Ectodermal cell (in vitro differentiated cells): ENCODE results near the gene AATK.

Experiments used
- H3K27ac ChIP-seq: 2 replicates; pipeline ENCODE4 v1.7.0; 2013; ENCODE audit warnings: mild to moderate bottlenecking, low read depth, low read length; ENCODE audit not compliant: insufficient read depth, poor library complexity, severe bottlenecking
- H3K27me3 ChIP-seq: 2 replicates; pipeline ENCODE4 v1.7.0; 2013; ENCODE audit warnings: mild to moderate bottlenecking, low read length; ENCODE audit not compliant: insufficient read depth, control insufficient read depth, poor library complexity, severe bottlenecking
- H3K36me3 ChIP-seq: one replicate; pipeline ENCODE4 v1.7.0; 2013; ENCODE audit warnings: low read length; ENCODE audit not compliant: control insufficient read depth, insufficient read depth
- H3K4me1 ChIP-seq: one replicate; pipeline ENCODE4 v1.7.0; 2013; ENCODE audit warnings: low read length; ENCODE audit not compliant: control insufficient read depth, insufficient read depth
- H3K4me3 ChIP-seq: 2 replicates; pipeline ENCODE4 v1.7.0; 2013; ENCODE audit warnings: low read depth, low read length, control low read depth; ENCODE audit not compliant: insufficient read depth
- H3K9me3 ChIP-seq: 2 replicates; pipeline ENCODE4 v1.7.0; 2013; ENCODE audit warnings: mild to moderate bottlenecking, low read length, moderate library complexity; ENCODE audit not compliant: control insufficient read depth
- WGBS, 2 experiments: methylation state at CpG; one replicate each; pipeline ENCODE4 v1.1.7; 2013; ENCODE audit warnings: missing lambda C conversion rate in 2 of 2; 5-methylcytosine and 5-hydroxymethylcytosine counted together

The AATK gene

DNA sequence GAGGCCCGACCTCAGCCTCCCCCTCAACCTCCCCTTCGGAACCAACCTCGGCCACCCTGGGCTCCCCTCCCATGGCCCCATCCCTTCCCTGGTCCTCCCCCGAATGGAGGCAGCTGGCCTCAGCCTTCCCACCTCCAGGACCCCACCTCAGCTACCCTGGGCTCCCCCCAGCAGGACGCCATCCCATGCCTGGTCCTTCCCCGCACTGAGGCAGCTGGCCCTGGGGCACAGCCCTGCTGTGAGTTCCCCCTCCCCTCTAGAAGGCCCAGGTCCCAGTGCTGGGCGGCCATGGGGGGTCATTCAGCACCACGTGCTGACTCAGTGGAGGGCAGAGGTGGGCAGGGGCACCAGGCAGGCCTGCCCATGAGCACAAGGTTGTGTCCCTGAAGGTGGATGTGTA lies 29.7 kb downstream of the AATK start:
- Histone ChIP-seq H3K4me3 (no peak overlapping the region), H3K36me3 (no peaks in the 10 kb centered on the region), H3K9me3 (no peaks in the 10 kb centered on the region), H3K4me1 (peaks cover 24% of the 10 kb centered on the region), H3K27me3 (no peaks in the 10 kb centered on the region), H3K27ac (no peak overlapping the region)
- 84 to 88% methylated on average over 8 of the region's 8 CpGs for WGBS, 2 experiments

DNA sequence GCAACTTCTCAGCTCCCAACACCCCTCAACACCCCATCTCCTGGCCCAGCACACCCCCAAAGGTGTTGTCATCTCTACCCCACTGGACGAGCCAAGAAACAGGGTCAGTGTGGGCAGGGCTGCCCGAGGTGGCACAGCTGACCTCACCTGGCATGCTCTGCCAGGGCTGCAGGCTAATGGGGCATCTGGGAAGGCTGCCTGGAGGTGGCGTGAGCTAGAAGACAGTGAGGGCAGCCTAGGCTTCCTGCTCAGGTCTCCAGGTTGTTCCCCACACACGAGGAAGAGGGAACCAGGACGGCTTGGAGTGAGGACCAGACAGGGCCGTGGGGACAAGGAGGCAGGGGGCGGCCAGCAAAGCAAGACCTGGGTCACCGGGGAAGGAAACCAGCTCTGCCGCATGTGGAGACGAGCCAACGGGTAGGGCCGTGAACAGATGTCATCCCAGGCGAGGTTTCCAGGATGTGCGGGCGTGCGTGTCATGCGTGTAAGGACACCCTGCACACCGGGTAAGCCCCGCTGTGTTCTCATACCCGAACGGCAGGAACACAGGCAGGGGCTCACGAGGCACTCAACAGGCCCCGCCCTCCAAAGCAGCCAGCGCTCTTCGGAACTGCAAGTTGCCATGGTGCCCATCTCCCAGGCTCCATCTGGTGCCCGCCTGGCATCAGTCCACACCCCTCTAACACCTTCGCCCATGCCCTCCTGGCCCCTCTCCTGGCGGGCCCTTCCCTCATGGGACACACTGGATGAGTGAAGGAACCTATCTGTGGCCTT lies 30.3 kb downstream of the AATK start:
- WGBS, 2 experiments, result 91 to 92% methylated on average over 28 of the region's 28 CpGs
- Histone ChIP-seq H3K9me3 (no peaks in the 10 kb centered on the region), H3K4me1 (peaks cover 30% of the 10 kb centered on the region), H3K27ac (no peak overlapping the region), H3K4me3 (no peak overlapping the region), H3K36me3 (no peaks in the 10 kb centered on the region), H3K27me3 (no peaks in the 10 kb centered on the region)

DNA sequence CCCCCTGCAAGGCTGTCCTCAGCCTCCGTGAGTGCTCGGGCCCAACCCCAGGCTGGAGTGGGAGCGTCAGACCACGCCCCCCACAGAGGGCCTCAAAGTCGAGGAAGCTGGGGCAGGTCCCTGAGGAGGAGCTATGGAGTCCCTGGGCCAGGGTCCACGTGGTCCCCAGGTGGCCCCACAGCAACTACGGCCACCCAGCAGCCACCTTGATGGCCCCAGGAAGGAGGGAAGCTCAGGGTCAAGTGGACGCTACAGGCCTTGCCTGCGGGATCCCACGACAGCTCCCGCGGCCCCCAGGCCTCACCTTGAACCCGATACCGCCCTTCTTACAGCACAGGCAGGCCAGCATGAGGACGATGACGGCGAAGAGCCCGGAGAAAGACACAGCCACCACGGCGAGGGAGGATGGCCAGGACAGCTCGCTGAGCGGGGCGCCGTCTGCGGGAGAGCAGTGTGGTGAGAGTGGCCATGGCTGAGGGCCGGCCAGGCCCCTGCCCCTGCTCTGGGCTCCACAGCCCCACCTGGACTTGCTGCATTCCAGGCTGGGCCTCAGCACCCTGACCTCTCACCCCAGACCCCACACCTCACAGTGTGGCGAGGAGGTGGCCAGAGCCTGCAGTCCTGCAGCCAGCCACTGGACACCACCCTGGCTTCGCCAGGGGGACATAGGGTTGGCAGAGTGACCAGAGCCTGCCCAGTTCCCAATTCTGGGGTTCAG lies 31.8 kb downstream of the AATK start:
- H3K27ac ChIP-seq, result no peak overlapping the region
- 88 to 90% methylated on average over 28 of the region's 28 CpGs for WGBS, 2 experiments
- H3K36me3 ChIP-seq, result no peaks in the 10 kb centered on the region
- no peak overlapping the region for H3K4me3 ChIP-seq
- H3K27me3 ChIP-seq, result no peaks in the 10 kb centered on the region
- H3K9me3 ChIP-seq, result no peaks in the 10 kb centered on the region
- peaks cover 31% of the 10 kb centered on the region for H3K4me1 ChIP-seq

DNA sequence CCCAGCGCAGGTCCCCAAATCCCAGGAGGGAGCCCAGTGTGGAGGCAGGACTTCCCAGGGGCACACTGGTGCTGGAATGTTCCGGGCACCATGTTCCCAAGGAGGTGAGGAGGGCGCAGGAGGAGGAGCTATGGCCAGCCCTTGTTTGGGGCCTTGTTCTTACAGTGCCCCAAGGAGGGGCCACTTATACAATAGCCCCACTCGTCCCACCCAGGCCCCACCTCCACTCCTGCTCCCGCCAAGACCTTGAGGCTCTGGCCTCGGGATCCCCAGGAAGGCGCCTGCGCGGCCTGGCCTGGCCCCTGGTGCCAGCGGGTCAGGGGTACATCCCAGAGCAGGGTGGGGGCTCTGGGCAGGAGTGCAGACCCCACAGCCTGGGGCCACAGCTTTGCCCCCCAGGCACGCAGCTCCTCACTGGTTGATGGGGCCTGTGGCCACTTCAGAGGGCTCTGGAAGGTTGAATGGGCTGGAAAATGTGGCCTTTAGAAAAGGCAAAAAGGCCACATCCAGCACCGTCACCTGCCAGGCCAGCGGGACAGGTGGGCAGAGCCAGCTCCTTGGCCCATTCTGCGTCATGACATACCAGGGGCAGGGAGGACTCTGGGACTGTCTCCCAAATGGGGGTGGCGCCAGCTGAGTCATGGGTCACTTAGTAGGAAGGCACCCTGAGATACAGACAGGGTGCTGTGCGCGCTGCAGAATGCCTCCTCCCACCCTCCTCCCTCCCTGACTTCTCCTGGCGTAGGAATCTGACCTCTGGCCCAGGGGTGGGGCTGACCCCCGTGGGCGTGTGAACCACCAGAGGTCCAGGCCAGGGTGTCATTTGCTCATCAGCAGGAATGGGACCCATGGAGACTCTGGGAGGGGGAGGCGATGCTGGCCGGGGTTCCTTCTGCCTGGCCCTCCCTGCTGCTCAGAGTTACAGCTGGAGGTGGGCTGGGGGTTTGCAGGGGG lies 33.0 kb downstream of the AATK start:
- Histone ChIP-seq H3K9me3 (no peaks in the 10 kb centered on the region), H3K36me3 (no peaks in the 10 kb centered on the region), H3K27me3 (no peaks in the 10 kb centered on the region), H3K4me3 (no peak overlapping the region), H3K4me1 (peaks cover 34% of the 10 kb centered on the region), H3K27ac (no peak overlapping the region)
- 91% methylated on average over 22 of the region's 22 CpGs for WGBS, 2 experiments

DNA sequence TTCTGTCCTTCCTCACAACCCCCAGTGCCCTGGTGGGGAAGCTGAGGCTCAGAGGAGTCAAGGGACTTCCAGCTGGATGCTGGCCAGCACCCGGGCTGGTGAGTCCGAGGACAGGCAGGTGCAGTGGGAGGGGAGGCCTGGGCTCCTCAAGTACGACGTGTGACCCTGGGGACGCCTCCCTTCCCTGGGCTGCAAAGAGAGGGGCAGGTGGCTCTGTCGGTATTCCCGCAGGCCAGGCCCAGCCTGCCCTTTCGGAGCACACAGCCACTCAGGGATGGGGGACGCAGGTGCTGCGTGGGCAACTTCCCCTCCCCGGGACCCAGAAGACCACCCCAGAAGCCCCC lies 33.9 kb downstream of the AATK start:
- Histone ChIP-seq H3K27ac (no peak overlapping the region), H3K4me1 (peaks cover 40% of the 10 kb centered on the region), H3K4me3 (no peak overlapping the region), H3K9me3 (no peaks in the 10 kb centered on the region), H3K27me3 (no peaks in the 10 kb centered on the region), H3K36me3 (no peaks in the 10 kb centered on the region)
- WGBS, 2 experiments, result 72 to 74% methylated on average over 11 of the region's 11 CpGs

DNA sequence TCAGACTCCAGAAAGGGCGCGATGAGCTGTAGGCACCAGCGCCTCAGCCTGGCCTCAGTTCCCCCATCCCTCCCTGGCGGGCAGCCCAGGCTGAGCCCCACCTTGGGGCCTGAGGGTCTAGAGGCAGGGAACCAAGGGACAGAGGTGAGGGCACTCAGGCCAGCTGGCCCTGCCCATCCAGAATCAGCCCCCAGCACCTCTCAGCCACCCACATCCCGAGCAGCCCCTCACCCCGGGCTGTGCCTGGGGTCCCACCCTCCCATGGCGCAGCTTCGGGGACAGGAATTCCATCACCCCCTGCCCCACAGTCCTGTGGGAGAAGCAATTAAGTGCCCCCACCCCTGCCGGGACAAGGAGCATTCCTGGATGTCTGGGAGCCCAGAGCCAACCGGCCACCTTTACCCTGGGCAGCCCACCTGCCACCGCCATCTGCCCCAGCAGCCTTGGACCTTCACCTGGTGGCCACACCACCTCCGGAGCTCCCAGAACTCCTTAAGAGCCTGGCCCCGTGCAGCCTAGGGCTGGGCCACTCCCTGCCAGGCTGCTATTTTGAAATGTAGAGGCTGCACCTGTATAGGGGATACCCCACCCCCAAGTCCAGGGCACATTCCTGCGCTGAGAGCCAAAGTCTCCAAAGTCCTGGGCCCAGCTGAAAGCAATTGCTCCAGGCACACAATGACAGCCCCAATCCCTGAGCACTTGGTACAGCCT lies 34.4 kb downstream of the AATK start:
- no peak overlapping the region for H3K4me3 ChIP-seq
- peaks cover 42% of the 10 kb centered on the region for H3K4me1 ChIP-seq
- H3K36me3 ChIP-seq, result no peaks in the 10 kb centered on the region
- no peak overlapping the region for H3K27ac ChIP-seq
- no peaks in the 10 kb centered on the region for H3K9me3 ChIP-seq
- H3K27me3 ChIP-seq, result no peaks in the 10 kb centered on the region
- WGBS, 2 experiments, result 93 to 95% methylated on average over 14 of the region's 14 CpGs

DNA sequence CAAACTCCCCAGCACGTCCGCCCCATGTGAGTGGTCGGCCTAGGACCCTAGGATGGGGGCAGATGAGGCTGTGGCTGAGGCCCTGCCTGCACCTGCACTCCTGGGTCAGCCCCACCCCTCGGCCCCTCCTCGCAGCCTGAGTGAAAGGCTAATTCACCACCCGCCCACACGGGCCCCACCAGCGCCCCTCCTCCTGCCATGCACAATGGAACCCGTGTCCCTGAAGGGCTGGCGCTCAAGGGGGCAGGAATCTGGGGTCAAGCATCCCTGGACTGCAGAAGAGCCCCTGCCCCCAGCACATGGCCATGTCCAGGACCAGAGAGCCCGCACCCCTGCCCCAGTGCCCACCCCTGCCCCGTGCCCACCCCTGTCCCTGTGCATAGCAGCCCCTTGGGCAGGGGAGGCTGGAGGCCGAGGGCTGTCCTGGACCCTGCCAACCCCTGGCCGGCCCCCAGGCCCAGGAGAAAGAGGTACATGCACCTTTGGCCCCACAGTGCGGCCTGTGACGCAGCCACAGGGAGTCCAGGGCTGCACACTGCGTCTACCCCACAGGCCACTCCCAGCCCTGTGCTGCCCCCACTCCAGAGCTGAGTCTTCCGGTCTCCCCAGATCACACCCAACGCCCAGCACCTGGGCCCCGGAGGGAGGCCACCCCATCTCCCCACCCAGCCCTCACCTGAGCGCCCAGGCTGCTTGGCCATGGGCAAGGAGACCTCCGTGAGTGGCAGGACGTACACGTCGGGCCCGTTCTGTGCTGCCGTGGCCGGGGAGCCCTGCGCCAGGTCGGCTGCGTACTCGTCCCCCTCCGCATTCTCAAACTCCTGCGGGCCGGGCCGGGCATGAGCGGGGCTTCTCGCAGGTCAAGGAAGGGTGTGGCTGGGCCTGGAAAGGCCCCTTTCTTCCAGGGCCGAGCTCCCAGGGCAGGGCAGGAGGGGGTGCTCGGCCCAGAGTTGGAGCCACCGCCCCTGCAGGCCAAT lies 35.3 kb downstream of the AATK start:
- Histone ChIP-seq H3K4me3 (no peak overlapping the region), H3K4me1 (peaks cover 42% of the 10 kb centered on the region), H3K9me3 (no peaks in the 10 kb centered on the region), H3K27ac (no peak overlapping the region), H3K27me3 (no peaks in the 10 kb centered on the region), H3K36me3 (no peaks in the 10 kb centered on the region)
- WGBS, 2 experiments, result 85 to 88% methylated on average over 41 of the region's 41 CpGs

DNA sequence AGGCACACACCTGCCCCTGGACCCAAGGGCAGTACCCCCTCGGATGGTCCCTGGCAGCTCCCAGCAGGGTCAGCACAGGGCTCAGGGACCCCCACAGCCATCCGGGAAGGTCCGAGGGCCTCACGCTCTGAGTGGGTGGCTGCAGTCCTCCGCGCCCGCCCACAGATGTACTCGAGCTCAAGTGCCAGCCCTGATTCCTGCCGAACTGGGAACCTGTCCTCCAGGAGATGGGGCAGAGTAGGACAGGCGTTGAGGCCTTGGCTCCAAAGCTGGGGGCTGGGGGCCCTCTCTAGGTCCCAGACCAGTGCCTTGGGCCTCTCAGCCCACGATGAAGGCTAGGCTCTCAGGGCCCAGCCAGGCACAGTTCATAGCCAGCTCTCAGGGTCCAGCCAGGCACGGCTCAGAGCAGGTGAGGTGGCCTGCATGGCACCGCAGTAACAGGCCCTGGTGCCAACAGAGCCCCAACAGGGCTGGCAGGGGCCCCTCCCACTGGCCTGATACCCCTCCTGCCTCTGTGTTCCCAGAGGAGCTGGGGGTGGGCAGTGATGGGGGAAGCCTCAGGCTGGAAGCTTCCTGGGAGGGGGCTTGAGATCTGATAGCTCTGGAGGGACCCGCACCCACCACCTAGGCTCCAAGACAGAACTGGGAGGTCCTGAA lies 36.2 kb downstream of the AATK start:
- Histone ChIP-seq H3K4me1 (peaks cover 42% of the 10 kb centered on the region), H3K36me3 (no peaks in the 10 kb centered on the region), H3K27me3 (no peaks in the 10 kb centered on the region), H3K27ac (no peak overlapping the region), H3K4me3 (no peak overlapping the region), H3K9me3 (no peaks in the 10 kb centered on the region)
- 90% methylated on average over 14 of the region's 14 CpGs for WGBS, 2 experiments
